ENCODE data around the gene PHKB. TPM values are rescaled to one million over a fixed set of nuclear protein-coding genes. Genes with fewer than 3 reads are reported as not detected.

Gene PHKB
- total and polyA plus RNA-seq, 2 of the 8 experiments (the other 6 are each of a cell fraction or from before 2014, with no cell fraction given), result 18.6 to 38.3 TPM

DNA sequence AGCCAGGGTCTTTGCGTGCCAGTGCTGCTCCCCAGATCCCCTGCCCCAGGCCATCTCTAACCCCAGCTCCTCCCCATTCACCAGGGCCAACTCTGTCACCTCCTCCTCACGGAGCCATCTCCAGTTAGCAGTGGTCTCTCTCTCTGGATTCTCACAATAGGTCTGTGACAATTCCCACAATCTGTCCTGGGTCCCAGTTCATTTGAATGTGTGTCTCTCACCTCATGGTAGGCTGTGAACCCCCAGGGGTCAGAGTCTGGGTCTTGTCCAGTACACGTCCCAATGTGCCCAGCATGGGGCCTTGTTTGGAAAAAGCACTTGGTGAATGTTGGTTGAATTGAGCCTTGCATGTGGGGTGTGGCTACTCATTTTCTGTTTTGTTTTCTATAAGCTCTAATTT is 205.3 kb downstream of the PHKB start:
- Histone ChIP-seq H2BK20ac (ENCODE audit: low read length) (no peak overlapping the region), H3K79me2 (ENCODE audit: control insufficient read depth in 1 of 2, insufficient read depth in 2 of 2, low read length in 2 of 2) (no peaks in the 10 kb centered on the region), H2BK120ac (replicated peaks; ENCODE audit: low read depth, low read length) (no peak overlapping the region), H3K23me2 (ENCODE audit: low read depth, low read length) (no peaks in the 10 kb centered on the region), H3K79me1 (ENCODE audit: low read depth, low read length) (no peaks in the 10 kb centered on the region; the same call in 1 of the 2 replicates), H2AFZ (ENCODE audit: low read length) (no peak overlapping the region), H3K4me3 (ENCODE audit: extremely low read depth in 1 of 4, insufficient read depth in 2 of 4, low read depth in 3 of 4, low read length in 4 of 4) (no peak overlapping the region), H4K8ac (ENCODE audit: extremely low read depth, insufficient read depth, low read length) (no peak overlapping the region), H2BK12ac (ENCODE audit: low read depth, low read length) (no peak overlapping the region), H3K23ac (ENCODE audit: insufficient read length) (no peak overlapping the region), H3K27ac (ENCODE audit: low read depth, low read length) (no peak overlapping the region), H4K20me1 (replicated peaks in 1 of 2; ENCODE audit: control insufficient read depth in 1 of 2, insufficient read depth in 2 of 2, low read length in 2 of 2) (no peaks in the 10 kb centered on the region), H4K5ac (ENCODE audit: insufficient read length, low read depth, low read length) (no peak overlapping the region), H3K4me1 (replicated peaks in 1 of 4; ENCODE audit: control insufficient read depth in 3 of 4, insufficient read depth in 4 of 4, low read length in 3 of 4) (no peaks in the 10 kb centered on the region), H2BK15ac (ENCODE audit: low read length) (no peak overlapping the region), H3K27me3 (replicated peaks in 1 of 4; ENCODE audit: control insufficient read depth in 3 of 4, extremely low read depth in 1 of 4, insufficient read depth in 3 of 4, low read length in 3 of 4) (no peaks in the 10 kb centered on the region), H4K91ac (replicated peaks; ENCODE audit: insufficient read length, low read length) (no peak overlapping the region), H3K36me3 (ENCODE audit: control insufficient read depth in 2 of 4, insufficient read depth in 4 of 4, low read length in 3 of 4) (peaks cover 0 to 4% (median 0%) of the 10 kb centered on the region in 4 experiments; a peak in 1 of 8 replicates), H3K18ac (ENCODE audit: extremely low read depth, low read length) (no peak overlapping the region), H3K56ac (replicated peaks; ENCODE audit: insufficient read length, low read depth, low read length) (no peak overlapping the region), H3K9ac (replicated peaks in 1 of 4; ENCODE audit: extremely low read depth in 1 of 4, low read depth in 3 of 4, low read length in 3 of 4) (no peak overlapping the region), H3K9me3 (ENCODE audit: insufficient read depth in 2 of 2, low read depth in 1 of 2, low read length in 1 of 2) (no peaks in the 10 kb centered on the region), H2AK5ac (ENCODE audit: low read depth, low read length) (no peak overlapping the region), H3K4ac (replicated peaks; ENCODE audit: insufficient read length, low read depth, low read length) (no peak overlapping the region), H3K4me2 (ENCODE audit: insufficient read depth in 1 of 2, low read depth in 2 of 2, low read length in 2 of 2) (no peak overlapping the region), H3K14ac (ENCODE audit: insufficient read length) (no peak overlapping the region), H2BK5ac (ENCODE audit: low read depth, low read length) (no peak overlapping the region)
- ChIA-PET CTCF (ENCODE audit: partially characterized antibody) (interaction anchor here (1.4 to 1.6 kb wide), 2 partner anchors 26 to 389 kb away, joined by 3 to 4 read pairs; no protein-coding TSS in a partner anchor), POLR2A (ENCODE audit: partially characterized antibody) (no interaction called here)
- no peak for DNase-seq (ENCODE audit: low read depth in 1 of 2, low spot score in 2 of 2)
- WGBS, 2 experiments (ENCODE audit: extremely low coverage in 1 of 2, insufficient coverage in 1 of 2, insufficient read length in 1 of 2, insufficient replicate concordance in 2 of 2, low coverage in 1 of 2, low lambda C conversion rate in 2 of 2, missing lambda C conversion rate in 1 of 2), result 90% methylated on average over 3 of the region's 3 CpGs; no CpG with 5 or more reads in 1 of the 2 experiments
- TF ChIP-seq NRF1 (IDR thresholded peaks at IDR 0.05; ENCODE audit: low read depth, low read length), result no peak
- no peak for TF ChIP-seq RBBP5 (IDR thresholded peaks at IDR 0.05; ENCODE audit: borderline replicate concordance, low read depth, low read length)
- TF ChIP-seq TAF1 (IDR thresholded peaks at IDR 0.05; ENCODE audit: low read depth, low read length), result no peak
- TF ChIP-seq, protein P1, sequence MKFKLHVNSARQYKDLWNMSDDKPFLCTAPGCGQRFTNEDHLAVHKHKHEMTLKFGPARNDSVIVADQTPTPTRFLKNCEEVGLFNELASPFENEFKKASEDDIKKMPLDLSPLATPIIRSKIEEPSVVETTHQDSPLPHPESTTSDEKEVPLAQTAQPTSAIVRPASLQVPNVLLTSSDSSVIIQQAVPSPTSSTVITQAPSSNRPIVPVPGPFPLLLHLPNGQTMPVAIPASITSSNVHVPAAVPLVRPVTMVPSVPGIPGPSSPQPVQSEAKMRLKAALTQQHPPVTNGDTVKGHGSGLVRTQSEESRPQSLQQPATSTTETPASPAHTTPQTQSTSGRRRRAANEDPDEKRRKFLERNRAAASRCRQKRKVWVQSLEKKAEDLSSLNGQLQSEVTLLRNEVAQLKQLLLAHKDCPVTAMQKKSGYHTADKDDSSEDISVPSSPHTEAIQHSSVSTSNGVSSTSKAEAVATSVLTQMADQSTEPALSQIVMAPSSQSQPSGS (IDR thresholded peaks at IDR 0.05; ENCODE audit: low read length), result no peak
- no peak for TF ChIP-seq NANOG (IDR thresholded peaks at IDR 0.05; ENCODE audit: insufficient read depth, low read depth, low read length, poor library complexity, severe bottlenecking)
- TF ChIP-seq POLR2A (IDR thresholded peaks at IDR 0.05; ENCODE audit: control extremely low read depth in 1 of 2, low read depth in 2 of 2, low read length in 2 of 2), result no peak
- FAIRE-seq, result no peak

Measured in H1 (cell line).